ENCODE data around the gene EDN2. TPM values are rescaled to one million over a fixed set of nuclear protein-coding genes. Genes with fewer than 3 reads are reported as not detected.

EDN2 gene
- total and polyA plus RNA-seq, 2 donors from 2014 or later, result 2.3 to 2.9 TPM

DNA sequence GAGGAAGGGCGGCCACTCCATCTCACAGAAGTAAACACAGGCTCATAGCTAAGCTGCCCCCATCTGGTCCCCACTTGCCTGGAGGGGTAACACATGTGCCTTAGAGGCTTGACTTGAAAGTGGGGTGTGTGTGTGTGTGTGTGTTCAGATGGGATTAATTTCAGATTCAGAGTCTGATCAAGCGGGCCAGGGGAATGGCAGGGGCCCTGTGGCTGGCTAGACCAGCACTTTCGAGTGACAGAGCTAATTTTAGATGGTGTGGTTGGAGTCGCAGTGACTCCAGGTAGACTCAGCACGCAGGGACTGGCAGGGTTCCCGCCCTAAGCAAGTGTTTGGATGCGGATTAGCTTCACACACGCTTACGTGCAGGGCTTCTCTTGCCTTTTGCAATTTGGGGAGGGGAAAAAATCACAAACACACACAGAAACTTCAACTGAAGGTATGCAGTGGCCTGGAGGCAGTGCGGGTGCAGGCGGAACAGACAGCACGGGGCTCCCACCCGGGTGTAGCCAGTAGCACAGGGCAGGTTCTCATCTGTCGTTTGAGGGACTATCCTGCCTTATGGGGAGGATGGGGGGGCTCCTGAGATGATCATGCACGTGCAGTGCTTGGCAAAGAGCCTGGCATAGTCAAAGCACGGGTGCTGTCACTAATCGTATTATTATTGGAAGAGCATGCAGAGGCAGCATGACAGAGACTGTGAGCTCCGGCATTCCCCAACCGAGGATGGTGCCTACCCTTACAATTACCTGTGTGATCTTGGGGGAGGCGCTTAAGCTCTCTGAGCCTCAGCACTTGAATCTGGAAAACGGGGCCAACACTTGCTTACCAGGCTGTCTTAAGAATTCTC is 1.3 kb downstream of the EDN2 start:
- Histone ChIP-seq H3K9ac (ENCODE audit: low read length in 3 of 3) (no peak overlapping the region), H3K27me3 (ENCODE audit: control insufficient read depth, insufficient read depth, low read length) (no peaks in the 10 kb centered on the region), H3K27ac (ENCODE audit: low read depth in 2 of 2, low read length in 2 of 2) (no peak overlapping the region), H3K4me1 (ENCODE audit: control insufficient read depth in 2 of 3, insufficient read depth in 2 of 3, low read depth in 1 of 3, low read length in 3 of 3) (peaks cover 4 to 33% (median 23%) of the 10 kb centered on the region in 3 donors), H3K36me3 (ENCODE audit: control insufficient read depth in 2 of 3, insufficient read depth in 3 of 3, low read length in 3 of 3) (no peaks in the 10 kb centered on the region), H3K9me3 (ENCODE audit: control insufficient read depth in 2 of 3, insufficient read depth in 1 of 3, low read length in 3 of 3) (no peaks in the 10 kb centered on the region), H3K4me3 (ENCODE audit: low read length in 3 of 3) (no peak overlapping the region)
- DNase-seq (peak in 2 of 5 donors; percentile 35 to 49), FAIRE-seq (no peak)
- TF ChIP-seq, protein P1, sequence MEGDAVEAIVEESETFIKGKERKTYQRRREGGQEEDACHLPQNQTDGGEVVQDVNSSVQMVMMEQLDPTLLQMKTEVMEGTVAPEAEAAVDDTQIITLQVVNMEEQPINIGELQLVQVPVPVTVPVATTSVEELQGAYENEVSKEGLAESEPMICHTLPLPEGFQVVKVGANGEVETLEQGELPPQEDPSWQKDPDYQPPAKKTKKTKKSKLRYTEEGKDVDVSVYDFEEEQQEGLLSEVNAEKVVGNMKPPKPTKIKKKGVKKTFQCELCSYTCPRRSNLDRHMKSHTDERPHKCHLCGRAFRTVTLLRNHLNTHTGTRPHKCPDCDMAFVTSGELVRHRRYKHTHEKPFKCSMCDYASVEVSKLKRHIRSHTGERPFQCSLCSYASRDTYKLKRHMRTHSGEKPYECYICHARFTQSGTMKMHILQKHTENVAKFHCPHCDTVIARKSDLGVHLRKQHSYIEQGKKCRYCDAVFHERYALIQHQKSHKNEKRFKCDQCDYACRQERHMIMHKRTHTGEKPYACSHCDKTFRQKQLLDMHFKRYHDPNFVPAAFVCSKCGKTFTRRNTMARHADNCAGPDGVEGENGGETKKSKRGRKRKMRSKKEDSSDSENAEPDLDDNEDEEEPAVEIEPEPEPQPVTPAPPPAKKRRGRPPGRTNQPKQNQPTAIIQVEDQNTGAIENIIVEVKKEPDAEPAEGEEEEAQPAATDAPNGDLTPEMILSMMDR (IDR thresholded peaks at IDR 0.05; ENCODE audit: borderline replicate concordance, extremely low read depth, insufficient read depth), result no peak
- intact Hi-C loops (cut with DNase I), result no loop called here

DNA sequence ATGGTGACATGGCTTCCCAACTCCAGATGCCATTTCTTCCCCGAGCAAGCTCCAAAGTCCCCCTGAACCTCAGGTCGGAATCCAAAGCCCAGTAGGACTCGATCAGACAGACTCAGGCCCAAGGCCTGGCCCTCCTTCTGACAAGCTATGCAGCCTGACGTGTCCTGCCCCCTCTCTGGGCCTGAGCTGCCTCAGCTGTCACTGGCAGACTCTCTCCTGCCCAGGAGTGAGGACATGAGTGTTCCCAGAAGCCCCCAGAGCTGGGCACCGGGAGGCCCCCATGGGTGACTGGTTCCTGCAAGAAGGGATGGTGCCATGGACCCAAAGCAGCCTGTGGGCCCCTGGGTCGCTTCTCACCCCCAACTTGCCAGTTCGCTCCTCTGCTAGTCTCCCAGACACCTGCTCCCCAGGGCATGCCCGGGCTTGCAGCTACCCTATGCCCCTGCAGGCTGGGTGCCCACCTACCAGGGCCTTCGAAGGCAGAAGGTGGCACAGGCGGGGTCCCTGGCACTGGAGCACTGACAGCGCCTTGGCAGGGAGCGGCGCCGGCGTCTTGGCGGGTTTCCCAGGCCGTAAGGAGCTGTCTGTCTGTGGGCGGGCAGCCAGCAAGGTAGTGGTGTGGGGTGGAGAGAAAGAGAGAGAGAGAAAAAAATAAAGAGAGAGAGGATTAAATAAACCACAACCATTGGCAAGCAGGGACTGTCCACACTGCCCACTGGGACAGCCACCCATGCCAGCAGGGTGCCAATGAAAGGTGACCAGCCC is 2.3 kb downstream of the EDN2 start:
- TF ChIP-seq, protein P1 (IDR thresholded peaks at IDR 0.05; ENCODE audit: borderline replicate concordance, extremely low read depth, insufficient read depth), result no peak
- Histone ChIP-seq H3K27ac (ENCODE audit: low read depth in 2 of 2, low read length in 2 of 2) (no peak overlapping the region), H3K36me3 (ENCODE audit: control insufficient read depth in 2 of 3, insufficient read depth in 3 of 3, low read length in 3 of 3) (no peaks in the 10 kb centered on the region), H3K27me3 (ENCODE audit: control insufficient read depth, insufficient read depth, low read length) (no peaks in the 10 kb centered on the region), H3K9ac (ENCODE audit: low read length in 3 of 3) (no peak overlapping the region), H3K4me1 (ENCODE audit: control insufficient read depth in 2 of 3, insufficient read depth in 2 of 3, low read depth in 1 of 3, low read length in 3 of 3) (peaks cover 4 to 31% (median 20%) of the 10 kb centered on the region in 3 donors), H3K9me3 (ENCODE audit: control insufficient read depth in 2 of 3, insufficient read depth in 1 of 3, low read length in 3 of 3) (no peaks in the 10 kb centered on the region), H3K4me3 (ENCODE audit: low read length in 3 of 3) (no peak overlapping the region)
- intact Hi-C loops (cut with DNase I), result no loop called here
- FAIRE-seq (no peak), DNase-seq (peak in 2 of 5 donors; percentile 50 to 93)

DNA sequence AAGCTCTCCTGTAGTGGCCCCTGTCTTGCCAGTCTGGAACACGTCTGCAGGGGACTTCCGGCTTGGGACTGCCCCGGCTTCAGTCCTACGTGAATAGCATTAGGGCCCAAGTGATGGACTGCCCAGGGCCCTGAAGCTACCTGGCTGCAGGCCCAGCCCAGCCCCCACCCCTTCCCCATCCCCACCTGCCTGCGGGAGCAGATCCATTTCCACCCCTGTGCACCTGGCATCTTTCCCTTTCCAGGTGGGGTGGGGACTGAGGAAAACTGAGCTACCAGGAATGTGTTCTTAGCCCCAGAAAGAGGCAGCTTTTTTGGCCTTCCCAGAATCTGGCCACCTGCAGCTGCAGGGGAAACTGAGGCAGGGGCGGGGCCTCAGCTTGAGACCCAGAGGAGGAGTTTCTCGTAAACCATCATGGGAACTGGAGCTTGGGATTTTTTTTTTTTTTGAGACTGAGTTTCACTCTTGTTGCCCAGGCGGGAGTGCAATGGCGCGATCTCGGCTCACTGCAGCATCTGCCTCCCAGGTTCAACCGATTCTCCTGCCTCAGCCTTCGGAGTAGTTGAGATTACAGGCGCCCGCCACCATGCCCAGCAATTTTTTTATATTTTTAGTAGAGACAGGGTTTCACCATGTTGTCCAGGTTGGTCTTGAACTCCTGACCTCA is 3.2 kb downstream of the EDN2 start:
- no peaks in the 10 kb centered on the region for H3K27me3 ChIP-seq (ENCODE audit: control insufficient read depth, insufficient read depth, low read length)
- peaks cover 4 to 32% (median 22%) of the 10 kb centered on the region in 3 donors for H3K4me1 ChIP-seq (ENCODE audit: control insufficient read depth in 2 of 3, insufficient read depth in 2 of 3, low read depth in 1 of 3, low read length in 3 of 3)
- H3K36me3 ChIP-seq (ENCODE audit: control insufficient read depth in 2 of 3, insufficient read depth in 3 of 3, low read length in 3 of 3), result no peaks in the 10 kb centered on the region
- no peak overlapping the region for H3K4me3 ChIP-seq (ENCODE audit: low read length in 3 of 3)
- H3K9ac ChIP-seq (ENCODE audit: low read length in 3 of 3), result no peak overlapping the region
- no peaks in the 10 kb centered on the region for H3K9me3 ChIP-seq (ENCODE audit: control insufficient read depth in 2 of 3, insufficient read depth in 1 of 3, low read length in 3 of 3)
- intact Hi-C loops (cut with DNase I), result no loop called here
- DNase-seq (peak in 2 of 5 donors; percentile 53 to 72), FAIRE-seq (no peak)
- TF ChIP-seq, protein P1 (IDR thresholded peaks at IDR 0.05; ENCODE audit: borderline replicate concordance, extremely low read depth, insufficient read depth), result no peak
- no peak overlapping the region for H3K27ac ChIP-seq (ENCODE audit: low read depth in 2 of 2, low read length in 2 of 2)
